Cardiac muscle cell (in vitro differentiated cells and primary cell): Measurements from ENCODE around the gene CCND2. TPM values are rescaled to one million over a fixed set of nuclear protein-coding genes. Genes with fewer than 3 reads are reported as not detected.

Experiments
- DNase-seq, 2 donors: peaks; one replicate each; pipeline versions ENCODE4 v3.0.0 to v3.0.0-alpha.2; 2010 to 2017; ENCODE audit warnings: low read depth in 1 of 2, low spot score in 1 of 2
- H3K27ac ChIP-seq: fragments of 200-600 bp; sonication (generic); 2 replicates; pipeline ENCODE4 v1.5.1; 2016
- H3K27me3 ChIP-seq: fragments of 200-600 bp; sonication (generic); 2 replicates; pipeline ENCODE4 v1.6.0; 2016; ENCODE audit warnings: control low read depth
- H3K36me3 ChIP-seq: fragments of 200-600 bp; sonication (generic); 2 replicates; pipeline ENCODE4 v1.5.1; 2016; ENCODE audit warnings: control low read depth
- H3K4me1 ChIP-seq: fragments of 200-600 bp; sonication (generic); 2 replicates; pipeline ENCODE4 v1.8.1; 2017; ENCODE audit warnings: low read depth, mild to moderate bottlenecking, mixed run types
- H3K4me3 ChIP-seq: fragments of 200-600 bp; sonication (generic); 2 replicates; pipeline ENCODE4 v1.5.1; 2016; ENCODE audit warnings: mild to moderate bottlenecking
- H3K9me3 ChIP-seq: fragments of 200-600 bp; sonication (generic); 2 replicates; pipeline ENCODE4 v1.5.1; 2017; ENCODE audit warnings: low read depth, mild to moderate bottlenecking, control low read depth
- CTCF ChIP-seq: IDR thresholded peaks from 2 replicates; pipeline ENCODE4 v1.5.1; 2012; ENCODE audit warnings: low read depth, mild to moderate bottlenecking, low read length
- polyA plus RNA-seq: library from polyadenylated mRNA; unstranded; fragments of >200 nt; fragmentation: Nextera tagmentation; extraction: Ambion mirVana; gene quantifications from 2 replicates; pipeline ENCODE4 v1.2.1, GENCODE V29; 2016
- total RNA-seq: library from RNA; depleted of rRNA; stranded (reverse); fragments of >200 nt; gene quantifications from 2 replicates; pipeline ENCODE4 v1.2.3, GENCODE V29; 2016

Gene CCND2
- total and polyA plus RNA-seq, 2 experiments from 2014 or later = 89.9 to 91.5 TPM

GRCh38 chr12:4320853-4321701 is 47.5 kb downstream of the CCND2 start, which contains the start of gene TIGAR:
Gene TIGAR, plus strand, starts transcription at chr12:4321213. Its CDS starts 59 bp downstream, at chr12:4321272.
- no peaks in the 10 kb centered on the region for H3K27me3 ChIP-seq
- H3K4me3 ChIP-seq = peak within 1 kb of the TSS; percentile 64
- peak; percentile 97 to 98 for DNase-seq
- H3K27ac ChIP-seq = peak within 1 kb of the TSS; percentile 97
- H3K36me3 ChIP-seq = no peaks in the 10 kb centered on the region
- peaks cover 5% of the 10 kb centered on the region for H3K4me1 ChIP-seq
- no peaks in the 10 kb centered on the region for H3K9me3 ChIP-seq
- no peak for TF ChIP-seq CTCF

GRCh38 chr12:4322726-4323125 is 49.2 kb downstream of the CCND2 start:
- Histone ChIP-seq H3K4me1 (peaks cover 5% of the 10 kb centered on the region), H3K9me3 (no peaks in the 10 kb centered on the region), H3K4me3 (no peak overlapping the region), H3K36me3 (no peaks in the 10 kb centered on the region), H3K27ac (no peak overlapping the region), H3K27me3 (no peaks in the 10 kb centered on the region)
- TF ChIP-seq CTCF = no peak
- no peak for DNase-seq

Other genes starting within 250 kb of the CCND2 start
- 2.7 and 3.2 TPM in 2 replicates for gene TIGAR, start 47.5 kb downstream of the CCND2 start, total RNA-seq
- gene TIGAR, start 47.5 kb downstream of the CCND2 start, polyA plus RNA-seq = 8.5 and 16.4 TPM in 2 replicates
- 0.86 and 2.4 TPM in 2 replicates for gene FGF23, start 106.0 kb downstream of the CCND2 start, total RNA-seq
- 0.17 and 1.1 TPM in 2 replicates for gene FGF23, start 106.0 kb downstream of the CCND2 start, polyA plus RNA-seq
- gene FGF6, start 172.1 kb downstream of the CCND2 start, total RNA-seq = not detected in 2 replicates
- gene FGF6, start 172.1 kb downstream of the CCND2 start, polyA plus RNA-seq = not detected in 2 replicates